GM23338 (cell line): ENCODE results near the gene NR2C2. TPM values are rescaled to one million over a fixed set of nuclear protein-coding genes. Genes with fewer than 3 reads are reported as not detected.

Source experiments
- ATAC-seq: fragments of 200-7000 bp; cut with Tn5 transposase; 3 replicates; pipeline ENCODE4 v1.9.1; 2020
- DNase-seq: peaks from one replicate; pipeline ENCODE4 v3.0.0-alpha.2; 2015; ENCODE audit warnings: low spot score
- H2AFZ ChIP-seq: fragments of 200-600 bp; sonication (generic); 2 replicates; pipeline ENCODE4 v1.8.0; 2016; ENCODE audit warnings: antibody characterized with exemption, mild to moderate bottlenecking, moderate library complexity
- H3F3A ChIP-seq: fragments of 200-600 bp; sonication (generic); replicated peaks from 2 replicates; pipeline ENCODE4 v1.8.0; 2017; ENCODE audit warnings: antibody characterized with exemption, mixed run types, low read depth
- H3K27ac ChIP-seq: fragments of 200-600 bp; sonication (generic); 2 replicates; pipeline ENCODE4 v1.6.1; 2016; ENCODE audit warnings: low read depth
- H3K27me3 ChIP-seq: fragments of 200-600 bp; sonication (generic); 2 replicates; pipeline ENCODE4 v1.8.0; 2016; ENCODE audit warnings: mild to moderate bottlenecking, mixed run types, moderate library complexity; ENCODE audit not compliant: insufficient read depth
- H3K36me3 ChIP-seq: fragments of 200-600 bp; sonication (generic); 2 replicates; pipeline ENCODE4 v1.8.0; 2016; ENCODE audit warnings: mild to moderate bottlenecking; ENCODE audit not compliant: insufficient read depth
- H3K4me1 ChIP-seq: fragments of 200-600 bp; sonication (generic); 2 replicates; pipeline ENCODE4 v1.8.0; 2016; ENCODE audit warnings: mild to moderate bottlenecking, moderate library complexity; ENCODE audit not compliant: insufficient read depth
- H3K4me2 ChIP-seq: fragments of 200-600 bp; sonication (generic); 2 replicates; pipeline ENCODE4 v1.7.1; 2017; ENCODE audit warnings: mixed run types
- H3K4me3 ChIP-seq: fragments of 200-600 bp; sonication (generic); 2 replicates; pipeline ENCODE4 v1.6.1; 2016; ENCODE audit warnings: mixed run types
- H3K79me2 ChIP-seq: fragments of 200-600 bp; sonication (generic); replicated peaks from 2 replicates; pipeline ENCODE4 v1.8.0; 2017; ENCODE audit warnings: mild to moderate bottlenecking; ENCODE audit not compliant: insufficient read depth
- H3K9me2 ChIP-seq: fragments of 200-600 bp; sonication (generic); 2 replicates; pipeline ENCODE4 v1.8.0; 2017; ENCODE audit not compliant: insufficient read depth
- H4K20me1 ChIP-seq: fragments of 200-600 bp; sonication (generic); replicated peaks from 2 replicates; pipeline ENCODE4 v1.8.0; 2017; ENCODE audit warnings: mild to moderate bottlenecking; ENCODE audit not compliant: insufficient read depth
- H3K27ac Mint-ChIP-seq: 2 replicates; pipeline ENCODE4 v1.8.0; 2020; ENCODE audit warnings: inconsistent platforms, mild to moderate bottlenecking, moderate library complexity, mixed read lengths
- H3K27me3 Mint-ChIP-seq: 3 replicates; pipeline ENCODE4 v1.8.0; 2022; ENCODE audit warnings: low read depth, mild to moderate bottlenecking, moderate library complexity, mixed read lengths, inconsistent platforms; ENCODE audit not compliant: insufficient read depth, poor library complexity
- H3K36me3 Mint-ChIP-seq: 3 replicates; pipeline ENCODE4 v1.8.0; 2021; ENCODE audit warnings: low read depth, mild to moderate bottlenecking, inconsistent platforms, moderate library complexity, mixed read lengths
- H3K4me1 Mint-ChIP-seq: 3 replicates; pipeline ENCODE4 v1.8.0; 2020; ENCODE audit warnings: mild to moderate bottlenecking, inconsistent platforms, mixed read lengths
- H3K4me3 Mint-ChIP-seq: 3 replicates; pipeline ENCODE4 v1.8.0; 2021; ENCODE audit warnings: moderate library complexity, mild to moderate bottlenecking, inconsistent platforms, mixed read lengths
- H3K9me3 Mint-ChIP-seq: 3 replicates; pipeline ENCODE4 v1.8.0; 2020; ENCODE audit warnings: moderate library complexity, mild to moderate bottlenecking, inconsistent platforms, mixed read lengths
- ETS1 ChIP-seq: IDR thresholded peaks from 2 replicates; pipeline ENCODE4 v1.6.1; 2016; ENCODE audit warnings: antibody characterized with exemption
- EZH2 ChIP-seq: fragments of 200-600 bp; sonication (generic); IDR thresholded peaks from one replicate; pipeline ENCODE4 v1.8.0; 2017; ENCODE audit warnings: antibody characterized with exemption, mild to moderate bottlenecking, low read depth; ENCODE audit not compliant: unreplicated experiment
- EZH2phosphoT487 ChIP-seq: fragments of 200-600 bp; sonication (generic); IDR thresholded peaks from one replicate; pipeline ENCODE4 v1.8.1; 2018; ENCODE audit warnings: antibody characterized with exemption; ENCODE audit not compliant: unreplicated experiment
- JUNB ChIP-seq: IDR thresholded peaks from one replicate; pipeline ENCODE4 v1.6.1; 2016; ENCODE audit warnings: antibody characterized with exemption; ENCODE audit not compliant: unreplicated experiment
- NANOG ChIP-seq: IDR thresholded peaks from 2 replicates; pipeline ENCODE4 v1.6.1; 2016; ENCODE audit warnings: antibody characterized with exemption, borderline replicate concordance
- REST ChIP-seq: IDR thresholded peaks from one replicate; pipeline ENCODE4 v1.6.1; 2018; ENCODE audit warnings: antibody characterized with exemption; ENCODE audit not compliant: unreplicated experiment
- STAT1 ChIP-seq: IDR thresholded peaks from one replicate; pipeline ENCODE4 v1.6.1; 2016; ENCODE audit warnings: antibody characterized with exemption; ENCODE audit not compliant: unreplicated experiment
- ZNF331 ChIP-seq: fragments of 250-450 bp; sonication (Bioruptor Pico); IDR thresholded peaks from 2 replicates; pipeline ENCODE4 v1.5.0; 2020; ENCODE audit warnings: low read depth, mild to moderate bottlenecking, moderate library complexity
- ZNF462 ChIP-seq: fragments of 250-450 bp; sonication (Bioruptor Pico); IDR thresholded peaks from 2 replicates; pipeline ENCODE4 v1.5.0; 2020; ENCODE audit warnings: mild to moderate bottlenecking, moderate library complexity
- polyA plus RNA-seq: library from polyadenylated mRNA; unstranded; fragments of >200 nt; fragmentation: Nextera tagmentation; extraction: Ambion mirVana; gene quantifications from 2 replicates; pipeline ENCODE4 v1.2.1, GENCODE V29; 2016
- total RNA-seq: library from RNA; depleted of rRNA; stranded (reverse); fragments of >200 nt; shearing (Covaris generic); gene quantifications from 2 replicates; pipeline ENCODE4 v1.2.3, GENCODE V29; 2014

NR2C2 gene
- total and polyA plus RNA-seq, 2 experiments from 2014 or later = 12.0 to 57.2 TPM

GRCh38 chr3:15045667-15046066, 98.3 kb downstream of the NR2C2 start:
- no peak for ATAC-seq
- peaks cover 91% of the 10 kb centered on the region for H3K36me3 Mint-ChIP-seq
- peaks cover 34% of the 10 kb centered on the region; the same call in 1 of the 2 replicates for H3F3A ChIP-seq

GRCh38 chr3:15049584-15049983, 102.2 kb downstream of the NR2C2 start:
- H3K36me3 Mint-ChIP-seq = peaks cover 76% of the 10 kb centered on the region
- Histone ChIP-seq H3K36me3 (peaks cover 68% of the 10 kb centered on the region), H3F3A (peaks cover 28% of the 10 kb centered on the region; the same call in 1 of the 2 replicates), H3K9me2 (no peaks in the 10 kb centered on the region), H2AFZ (no peak overlapping the region), H3K4me3 (no peak overlapping the region), H3K27ac (no peak overlapping the region), H4K20me1 (peaks cover 57% of the 10 kb centered on the region), H3K4me1 (no peaks in the 10 kb centered on the region), H3K27me3 (no peaks in the 10 kb centered on the region), H3K79me2 (peaks cover 38% of the 10 kb centered on the region), H3K4me2 (no peak overlapping the region)
- no peak for ATAC-seq
- peaks cover 6% of the 10 kb centered on the region for H3K27me3 Mint-ChIP-seq
- DNase-seq = no peak
- H3K4me3 Mint-ChIP-seq = no peak overlapping the region
- no peak overlapping the region for H3K27ac Mint-ChIP-seq
- H3K4me1 Mint-ChIP-seq = peaks cover 8% of the 10 kb centered on the region
- H3K9me3 Mint-ChIP-seq = no peaks in the 10 kb centered on the region; the same call in 2 of the 3 replicates
- no peak for TF ChIP-seq EZH2
- no peak for TF ChIP-seq EZH2phosphoT487
- TF ChIP-seq ETS1 = no peak
- TF ChIP-seq STAT1 = no peak
- no peak for TF ChIP-seq ZNF462 (CRISPR knock-in tag)

More at GRCh38 chr3:15045667-15046066, 98.3 kb downstream of the NR2C2 start:
- Histone ChIP-seq H3K4me2 (no peak overlapping the region), H3K79me2 (peaks cover 15% of the 10 kb centered on the region), H3K27me3 (no peaks in the 10 kb centered on the region), H4K20me1 (peaks cover 38% of the 10 kb centered on the region), H3K4me3 (no peak overlapping the region), H3K36me3 (peaks cover 68% of the 10 kb centered on the region), H3K9me2 (no peaks in the 10 kb centered on the region), H3K4me1 (no peaks in the 10 kb centered on the region), H2AFZ (no peak overlapping the region), H3K27ac (no peak overlapping the region)
- no peaks in the 10 kb centered on the region for H3K9me3 Mint-ChIP-seq
- no peaks in the 10 kb centered on the region for H3K4me1 Mint-ChIP-seq
- DNase-seq = no peak
- H3K27me3 Mint-ChIP-seq = peaks cover 8% of the 10 kb centered on the region
- H3K27ac Mint-ChIP-seq = no peak overlapping the region
- no peak overlapping the region for H3K4me3 Mint-ChIP-seq
- TF ChIP-seq REST (no peak), NANOG (no peak), ZNF331 (CRISPR knock-in tag) (no peak), JUNB (no peak), EZH2 (no peak)
